Fibroblast of pulmonary artery (primary cell): Measurements from ENCODE around the gene SURF2.
A peak's percentile ranks its signal among the peaks of the same experiment; 100 is the strongest.
"Not testable (repeated sequence)": the region's sequence is repeated elsewhere in the genome, so short reads cannot be mapped to it uniquely, and the experiment has no call there.

Experiments used
- DNase-seq: peaks from one replicate; pipeline ENCODE4 v3.0.0-alpha.2; 2010; ENCODE audit warnings: low read depth
- H3K4me3 ChIP-seq: replicated peaks from 2 replicates; pipeline ENCODE4 v1.5.1; 2011; ENCODE audit warnings: low read depth, mild to moderate bottlenecking, control low read depth, low read length, moderate library complexity
- CTCF ChIP-seq: IDR thresholded peaks from 2 replicates; pipeline ENCODE4 v1.5.1; 2011; ENCODE audit warnings: mild to moderate bottlenecking, control low read depth, low read length, inconsistent platforms; ENCODE audit errors: missing control alignments

SURF2 gene

GRCh38 chr9:133331641-133332380 is 24.5 kb upstream of the SURF2 start:
- no peak overlapping the region for H3K4me3 ChIP-seq
- no peak for DNase-seq
- TF ChIP-seq CTCF = no peak

GRCh38 chr9:133332381-133332730 is 24.0 kb upstream of the SURF2 start:
- TF ChIP-seq CTCF = no peak
- no peak overlapping the region for H3K4me3 ChIP-seq
- DNase-seq = no peak

- DNase-seq = no peak
- TF ChIP-seq CTCF = no peak
- no peak overlapping the region for H3K4me3 ChIP-seq
These were observed 23.3 kb upstream of the SURF2 start for GRCh38 chr9:133333011-133333410.

GRCh38 chr9:133333566-133333965 is 22.8 kb upstream of the SURF2 start:
- TF ChIP-seq CTCF = no peak
- H3K4me3 ChIP-seq = no peak overlapping the region
- DNase-seq = no peak

GRCh38 chr9:133334161-133334560 is 22.2 kb upstream of the SURF2 start:
- DNase-seq = no peak
- TF ChIP-seq CTCF = no peak

GRCh38 chr9:133334888-133335287 is 21.5 kb upstream of the SURF2 start:
- DNase-seq = not testable (repeated sequence)
- H3K4me3 ChIP-seq = peak overlapping the region; percentile 80

More at GRCh38 chr9:133334161-133334560, 22.2 kb upstream of the SURF2 start:
- H3K4me3 ChIP-seq = no peak overlapping the region

- TF ChIP-seq CTCF = no peak
- DNase-seq = peak; percentile 86
- peak within 1 kb of the TSS; percentile 80 for H3K4me3 ChIP-seq
These were observed 20.2 kb upstream of the SURF2 start, which contains the start of gene SURF6 for GRCh38 chr9:133335924-133336811. SURF6 (minus strand) TSS chr9:133336188; CDS start chr9:133336132, 56 bp downstream.
